ENCODE results near the gene POLR3B.
"Not testable (repeated sequence)": the region's sequence is repeated elsewhere in the genome, so short reads cannot be mapped to it uniquely, and the experiment has no call there.

POLR3B gene

GRCh38 chr12:106342397-106343213 lies 14.9 kb upstream of the POLR3B start:
- in situ Hi-C loops (cut with MboI; ENCODE audit: low sequenced_read_pairs) = no loop called here

- in situ Hi-C loops (cut with MboI; ENCODE audit: low sequenced_read_pairs) = no loop called here
Measured at GRCh38 chr12:106343214-106343528, 14.4 kb upstream of the POLR3B start.

GRCh38 chr12:106344131-106344530 lies 13.4 kb upstream of the POLR3B start:
- in situ Hi-C loops (cut with MboI; ENCODE audit: low sequenced_read_pairs) = no loop called here

GRCh38 chr12:106345746-106346145 lies 11.8 kb upstream of the POLR3B start:
- in situ Hi-C loops (cut with MboI; ENCODE audit: low sequenced_read_pairs) = no loop called here

- in situ Hi-C loops (cut with MboI; ENCODE audit: low sequenced_read_pairs) = no loop called here
Measured at GRCh38 chr12:106348411-106348810, 9.1 kb upstream of the POLR3B start.

GRCh38 chr12:106353175-106353574 lies 4.4 kb upstream of the POLR3B start:
- in situ Hi-C loops (cut with MboI; ENCODE audit: low sequenced_read_pairs) = no loop called here

- in situ Hi-C loops (cut with MboI; ENCODE audit: low sequenced_read_pairs) = no loop called here
Measured at GRCh38 chr12:106358396-106359241, 1.1 kb downstream of the POLR3B start.

- in situ Hi-C loops (cut with MboI; ENCODE audit: low sequenced_read_pairs) = no loop called here
Measured at GRCh38 chr12:106359646-106360399, 2.3 kb downstream of the POLR3B start.

- in situ Hi-C loops (cut with MboI; ENCODE audit: low sequenced_read_pairs) = no loop called here
Measured at GRCh38 chr12:106360400-106360994, 2.9 kb downstream of the POLR3B start.

- in situ Hi-C loops (cut with MboI; ENCODE audit: low sequenced_read_pairs) = no loop called here
Measured at GRCh38 chr12:106362971-106363370, 5.4 kb downstream of the POLR3B start.

GRCh38 chr12:106364261-106364660 lies 6.7 kb downstream of the POLR3B start:
- in situ Hi-C loops (cut with MboI; ENCODE audit: low sequenced_read_pairs) = no loop called here

GRCh38 chr12:106369624-106370346 lies 12.2 kb downstream of the POLR3B start:
- in situ Hi-C loops (cut with MboI; ENCODE audit: low sequenced_read_pairs) = loop anchor here (10.0 kb wide), 1 partner anchor 545 kb away; no protein-coding TSS in a partner anchor

GRCh38 chr12:106378788-106379187 lies 21.2 kb downstream of the POLR3B start:
- in situ Hi-C loops (cut with MboI; ENCODE audit: low sequenced_read_pairs) = loop anchor here (10.0 kb wide), 1 partner anchor 536 kb away; no protein-coding TSS in a partner anchor

- in situ Hi-C loops (cut with MboI; ENCODE audit: low sequenced_read_pairs) = no loop called here
Measured at GRCh38 chr12:106380954-106381353, 23.4 kb downstream of the POLR3B start.

- in situ Hi-C loops (cut with MboI; ENCODE audit: low sequenced_read_pairs) = not testable (repeated sequence)
Measured at GRCh38 chr12:106381866-106382265, 24.3 kb downstream of the POLR3B start.

GRCh38 chr12:106386813-106387535 lies 29.4 kb downstream of the POLR3B start:
- in situ Hi-C loops (cut with MboI; ENCODE audit: low sequenced_read_pairs) = no loop called here

- in situ Hi-C loops (cut with MboI; ENCODE audit: low sequenced_read_pairs) = no loop called here
Measured at GRCh38 chr12:106387848-106388377, 30.4 kb downstream of the POLR3B start.

GRCh38 chr12:106389151-106389550 lies 31.6 kb downstream of the POLR3B start:
- in situ Hi-C loops (cut with MboI; ENCODE audit: low sequenced_read_pairs) = no loop called here

- in situ Hi-C loops (cut with MboI; ENCODE audit: low sequenced_read_pairs) = no loop called here
Measured at GRCh38 chr12:106392759-106393158, 35.2 kb downstream of the POLR3B start.
